ENCODE measurements around the gene SNORC.

GRCh38 chr2:232896111-232896510 lies 26.0 kb downstream of the SNORC start:
- TF ChIP-seq YY1 (IDR thresholded peaks at IDR 0.05; ENCODE audit: low read depth) (no peak), CTCF (IDR thresholded peaks at IDR 0.05) (no peak), EP300 (IDR thresholded peaks at IDR 0.05; ENCODE audit: borderline replicate concordance in 1 of 2, low read depth in 1 of 2, low read length in 1 of 2) (no peak)
- TF ChIP-seq, protein P1, sequence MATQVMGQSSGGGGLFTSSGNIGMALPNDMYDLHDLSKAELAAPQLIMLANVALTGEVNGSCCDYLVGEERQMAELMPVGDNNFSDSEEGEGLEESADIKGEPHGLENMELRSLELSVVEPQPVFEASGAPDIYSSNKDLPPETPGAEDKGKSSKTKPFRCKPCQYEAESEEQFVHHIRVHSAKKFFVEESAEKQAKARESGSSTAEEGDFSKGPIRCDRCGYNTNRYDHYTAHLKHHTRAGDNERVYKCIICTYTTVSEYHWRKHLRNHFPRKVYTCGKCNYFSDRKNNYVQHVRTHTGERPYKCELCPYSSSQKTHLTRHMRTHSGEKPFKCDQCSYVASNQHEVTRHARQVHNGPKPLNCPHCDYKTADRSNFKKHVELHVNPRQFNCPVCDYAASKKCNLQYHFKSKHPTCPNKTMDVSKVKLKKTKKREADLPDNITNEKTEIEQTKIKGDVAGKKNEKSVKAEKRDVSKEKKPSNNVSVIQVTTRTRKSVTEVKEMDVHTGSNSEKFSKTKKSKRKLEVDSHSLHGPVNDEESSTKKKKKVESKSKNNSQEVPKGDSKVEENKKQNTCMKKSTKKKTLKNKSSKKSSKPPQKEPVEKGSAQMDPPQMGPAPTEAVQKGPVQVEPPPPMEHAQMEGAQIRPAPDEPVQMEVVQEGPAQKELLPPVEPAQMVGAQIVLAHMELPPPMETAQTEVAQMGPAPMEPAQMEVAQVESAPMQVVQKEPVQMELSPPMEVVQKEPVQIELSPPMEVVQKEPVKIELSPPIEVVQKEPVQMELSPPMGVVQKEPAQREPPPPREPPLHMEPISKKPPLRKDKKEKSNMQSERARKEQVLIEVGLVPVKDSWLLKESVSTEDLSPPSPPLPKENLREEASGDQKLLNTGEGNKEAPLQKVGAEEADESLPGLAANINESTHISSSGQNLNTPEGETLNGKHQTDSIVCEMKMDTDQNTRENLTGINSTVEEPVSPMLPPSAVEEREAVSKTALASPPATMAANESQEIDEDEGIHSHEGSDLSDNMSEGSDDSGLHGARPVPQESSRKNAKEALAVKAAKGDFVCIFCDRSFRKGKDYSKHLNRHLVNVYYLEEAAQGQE (IDR thresholded peaks at IDR 0.05; ENCODE audit: low read depth, low read length) = no peak
- TF ChIP-seq, protein P2, sequence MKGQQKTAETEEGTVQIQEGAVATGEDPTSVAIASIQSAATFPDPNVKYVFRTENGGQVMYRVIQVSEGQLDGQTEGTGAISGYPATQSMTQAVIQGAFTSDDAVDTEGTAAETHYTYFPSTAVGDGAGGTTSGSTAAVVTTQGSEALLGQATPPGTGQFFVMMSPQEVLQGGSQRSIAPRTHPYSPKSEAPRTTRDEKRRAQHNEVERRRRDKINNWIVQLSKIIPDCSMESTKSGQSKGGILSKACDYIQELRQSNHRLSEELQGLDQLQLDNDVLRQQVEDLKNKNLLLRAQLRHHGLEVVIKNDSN (IDR thresholded peaks at IDR 0.05; ENCODE audit: borderline replicate concordance, low read depth) = no peak
